ENCODE measurements around the gene ZNF587B. TPM values are rescaled to one million over a fixed set of nuclear protein-coding genes. Genes with fewer than 3 reads are reported as not detected.
A peak's percentile ranks its signal among the peaks of the same experiment; 100 is the strongest.
"Not testable (repeated sequence)": the region's sequence is repeated elsewhere in the genome, so short reads cannot be mapped to it uniquely, and the experiment has no call there.

ZNF587B gene
- total RNA-seq, 1 experiment from 2014 or later, result 43.2 TPM

DNA sequence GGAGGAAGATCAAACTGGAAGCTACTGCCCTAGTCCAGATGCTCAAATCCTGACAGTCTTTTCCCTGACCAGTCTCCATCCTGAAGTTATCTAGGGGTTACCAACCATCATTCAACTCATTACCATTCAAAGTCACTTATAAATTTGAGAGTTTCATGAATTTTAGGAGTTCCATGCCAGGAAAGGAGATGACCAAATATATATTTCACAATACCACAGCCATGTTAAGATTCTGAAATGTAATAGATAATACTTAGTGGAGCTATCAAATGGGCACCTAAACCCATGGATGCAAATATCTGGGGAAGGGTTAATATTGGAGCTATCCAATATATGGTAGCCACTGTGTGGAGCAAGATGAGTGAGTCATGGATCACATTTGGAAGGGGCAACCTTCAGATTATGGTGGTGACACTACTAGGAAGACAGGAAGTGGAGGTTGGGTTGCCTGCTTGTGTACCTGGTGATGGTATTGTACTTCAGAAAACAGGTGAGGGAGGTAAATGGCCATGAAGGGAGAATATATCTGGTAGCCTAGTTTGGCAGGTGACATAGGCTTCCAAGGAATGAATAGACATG is 41.9 kb upstream of the ZNF587B start (continued):
- TF ChIP-seq MYBL2 (CRISPR knock-in tag; IDR thresholded peaks at IDR 0.05) (no peak), NR3C1 (CRISPR knock-in tag; conservative IDR thresholded peaks at IDR 0.05; ENCODE audit: low read depth) (no peak), ZNF671 (CRISPR knock-in tag; IDR thresholded peaks at IDR 0.05) (no peak)

DNA sequence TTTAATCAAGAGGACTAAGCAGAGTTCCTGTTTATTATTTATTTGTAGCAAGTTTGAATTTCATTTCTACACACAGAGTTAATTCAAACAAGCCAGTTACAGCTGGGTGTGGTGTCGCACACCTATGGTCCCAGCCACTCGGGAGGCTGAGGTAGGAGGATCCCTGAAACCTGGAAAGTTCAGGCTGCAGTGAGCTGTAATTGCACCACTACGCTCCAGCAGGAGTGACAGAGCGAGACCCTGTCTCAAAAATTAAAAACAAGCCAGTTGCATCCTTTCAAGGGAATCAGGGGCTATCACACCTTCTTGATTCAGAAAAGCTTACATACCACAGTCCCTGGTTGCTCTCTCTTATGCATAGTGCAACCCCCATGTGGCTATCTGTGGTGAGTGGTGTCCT is 40.8 kb upstream of the ZNF587B start:
- H3K4me1 Mint-ChIP-seq, result peaks cover 12% of the 10 kb centered on the region
- ChIA-PET POLR2A (no interaction called here), CTCF (no interaction called here)
- no peak for ATAC-seq
- H3K9me3 Mint-ChIP-seq, result no peaks in the 10 kb centered on the region
- DNase-seq (ENCODE audit: low spot score), result no peak
- no peak overlapping the region for H3K27ac Mint-ChIP-seq
- H3K4me3 Mint-ChIP-seq, result no peak overlapping the region
- H3K36me3 Mint-ChIP-seq, result peaks cover 27% of the 10 kb centered on the region
- H3K27me3 Mint-ChIP-seq (ENCODE audit: low read depth), result no peaks in the 10 kb centered on the region
- TF ChIP-seq, protein P1, sequence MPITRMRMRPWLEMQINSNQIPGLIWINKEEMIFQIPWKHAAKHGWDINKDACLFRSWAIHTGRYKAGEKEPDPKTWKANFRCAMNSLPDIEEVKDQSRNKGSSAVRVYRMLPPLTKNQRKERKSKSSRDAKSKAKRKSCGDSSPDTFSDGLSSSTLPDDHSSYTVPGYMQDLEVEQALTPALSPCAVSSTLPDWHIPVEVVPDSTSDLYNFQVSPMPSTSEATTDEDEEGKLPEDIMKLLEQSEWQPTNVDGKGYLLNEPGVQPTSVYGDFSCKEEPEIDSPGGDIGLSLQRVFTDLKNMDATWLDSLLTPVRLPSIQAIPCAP (CRISPR knock-in tag; IDR thresholded peaks at IDR 0.05), result no peak
- no peak for TF ChIP-seq ZBTB21 (CRISPR knock-in tag; IDR thresholded peaks at IDR 0.05; ENCODE audit: borderline replicate concordance)
- no peak for TF ChIP-seq EMX1 (CRISPR knock-in tag; IDR thresholded peaks at IDR 0.05)
- no peak for TF ChIP-seq GRHL2 (CRISPR knock-in tag; IDR thresholded peaks at IDR 0.05; ENCODE audit: insufficient replicate concordance, severe bottlenecking)
- no peak for TF ChIP-seq ZNF423 (CRISPR knock-in tag; IDR thresholded peaks at IDR 0.05)
- TF ChIP-seq, protein P2, sequence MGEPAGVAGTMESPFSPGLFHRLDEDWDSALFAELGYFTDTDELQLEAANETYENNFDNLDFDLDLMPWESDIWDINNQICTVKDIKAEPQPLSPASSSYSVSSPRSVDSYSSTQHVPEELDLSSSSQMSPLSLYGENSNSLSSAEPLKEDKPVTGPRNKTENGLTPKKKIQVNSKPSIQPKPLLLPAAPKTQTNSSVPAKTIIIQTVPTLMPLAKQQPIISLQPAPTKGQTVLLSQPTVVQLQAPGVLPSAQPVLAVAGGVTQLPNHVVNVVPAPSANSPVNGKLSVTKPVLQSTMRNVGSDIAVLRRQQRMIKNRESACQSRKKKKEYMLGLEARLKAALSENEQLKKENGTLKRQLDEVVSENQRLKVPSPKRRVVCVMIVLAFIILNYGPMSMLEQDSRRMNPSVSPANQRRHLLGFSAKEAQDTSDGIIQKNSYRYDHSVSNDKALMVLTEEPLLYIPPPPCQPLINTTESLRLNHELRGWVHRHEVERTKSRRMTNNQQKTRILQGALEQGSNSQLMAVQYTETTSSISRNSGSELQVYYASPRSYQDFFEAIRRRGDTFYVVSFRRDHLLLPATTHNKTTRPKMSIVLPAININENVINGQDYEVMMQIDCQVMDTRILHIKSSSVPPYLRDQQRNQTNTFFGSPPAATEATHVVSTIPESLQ (CRISPR knock-in tag; IDR thresholded peaks at IDR 0.05), result no peak
- TF ChIP-seq, protein P3, sequence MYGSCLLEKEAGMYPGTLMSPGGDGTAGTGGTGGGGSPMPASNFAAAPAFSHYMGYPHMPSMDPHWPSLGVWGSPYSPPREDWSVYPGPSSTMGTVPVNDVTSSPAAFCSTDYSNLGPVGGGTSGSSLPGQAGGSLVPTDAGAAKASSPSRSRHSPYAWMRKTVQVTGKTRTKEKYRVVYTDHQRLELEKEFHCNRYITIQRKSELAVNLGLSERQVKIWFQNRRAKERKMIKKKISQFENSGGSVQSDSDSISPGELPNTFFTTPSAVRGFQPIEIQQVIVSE (CRISPR knock-in tag; IDR thresholded peaks at IDR 0.05; ENCODE audit: borderline replicate concordance), result no peak
- no peak for TF ChIP-seq ELF4 (CRISPR knock-in tag; IDR thresholded peaks at IDR 0.05; ENCODE audit: low read depth)
- TF ChIP-seq NR3C1 (CRISPR knock-in tag; conservative IDR thresholded peaks at IDR 0.05; ENCODE audit: low read depth), result no peak
- TF ChIP-seq CBFB (CRISPR knock-in tag; IDR thresholded peaks at IDR 0.05; ENCODE audit: low read depth), result no peak
- TF ChIP-seq SP1 (CRISPR knock-in tag; conservative IDR thresholded peaks at IDR 0.05), result no peak
- TF ChIP-seq, protein P4, sequence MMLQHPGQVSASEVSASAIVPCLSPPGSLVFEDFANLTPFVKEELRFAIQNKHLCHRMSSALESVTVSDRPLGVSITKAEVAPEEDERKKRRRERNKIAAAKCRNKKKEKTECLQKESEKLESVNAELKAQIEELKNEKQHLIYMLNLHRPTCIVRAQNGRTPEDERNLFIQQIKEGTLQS (CRISPR knock-in tag; conservative IDR thresholded peaks at IDR 0.05), result no peak
- TF ChIP-seq, protein P5, sequence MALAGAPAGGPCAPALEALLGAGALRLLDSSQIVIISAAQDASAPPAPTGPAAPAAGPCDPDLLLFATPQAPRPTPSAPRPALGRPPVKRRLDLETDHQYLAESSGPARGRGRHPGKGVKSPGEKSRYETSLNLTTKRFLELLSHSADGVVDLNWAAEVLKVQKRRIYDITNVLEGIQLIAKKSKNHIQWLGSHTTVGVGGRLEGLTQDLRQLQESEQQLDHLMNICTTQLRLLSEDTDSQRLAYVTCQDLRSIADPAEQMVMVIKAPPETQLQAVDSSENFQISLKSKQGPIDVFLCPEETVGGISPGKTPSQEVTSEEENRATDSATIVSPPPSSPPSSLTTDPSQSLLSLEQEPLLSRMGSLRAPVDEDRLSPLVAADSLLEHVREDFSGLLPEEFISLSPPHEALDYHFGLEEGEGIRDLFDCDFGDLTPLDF (CRISPR knock-in tag; IDR thresholded peaks at IDR 0.05), result no peak
- TF ChIP-seq NR1H2 (CRISPR knock-in tag; IDR thresholded peaks at IDR 0.05), result no peak
- no peak for TF ChIP-seq TP53 (CRISPR knock-in tag; IDR thresholded peaks at IDR 0.05)
- TF ChIP-seq TCF7 (CRISPR knock-in tag; IDR thresholded peaks at IDR 0.05; ENCODE audit: low read depth), result no peak
- no peak for TF ChIP-seq RORB (CRISPR knock-in tag; IDR thresholded peaks at IDR 0.05)
- TF ChIP-seq ZNF138 (CRISPR knock-in tag; conservative IDR thresholded peaks at IDR 0.05), result no peak
- no peak for TF ChIP-seq CREB1 (CRISPR knock-in tag; IDR thresholded peaks at IDR 0.05)

DNA sequence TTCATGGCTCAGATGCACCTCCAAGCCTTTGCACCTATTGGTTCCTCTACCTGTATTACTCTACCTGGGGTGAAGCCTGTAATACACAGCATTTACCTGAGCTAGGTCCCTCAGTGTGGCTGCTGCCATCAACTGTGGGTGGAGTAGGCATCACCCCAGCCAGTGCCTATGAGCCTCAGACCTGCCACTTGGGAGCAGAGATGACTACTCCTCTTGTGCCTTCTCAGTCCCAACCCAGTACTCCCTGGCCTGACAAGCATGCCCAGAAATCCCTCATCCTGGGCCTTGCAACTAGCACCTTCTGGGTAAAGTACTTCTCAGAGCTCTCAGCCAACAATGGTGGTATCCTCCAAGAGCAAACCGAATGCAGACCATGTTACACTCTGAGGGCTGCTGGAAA is 33.5 kb upstream of the ZNF587B start:
- H3K4me3 Mint-ChIP-seq; CTCF ChIA-PET; H3K27ac Mint-ChIP-seq; DNase-seq (ENCODE audit: low spot score); H3K27me3 Mint-ChIP-seq (ENCODE audit: low read depth); H3K9me3 Mint-ChIP-seq; POLR2A ChIA-PET: not testable (repeated sequence)
- Mint-ChIP-seq H3K36me3 (peaks cover 17% of the 10 kb centered on the region), H3K4me1 (peaks cover 34% of the 10 kb centered on the region)
- ATAC-seq, result peak; percentile 68

Data from WTC11 (cell line).